ENCODE data around the gene ARSG. TPM values are rescaled to one million over a fixed set of nuclear protein-coding genes. Genes with fewer than 3 reads are reported as not detected.

Gene ARSG
- total and polyA plus RNA-seq, 2 of the 13 experiments (the other 11 are each of a cell fraction or from before 2014, with no cell fraction given), result 3.7 to 15.2 TPM

- TF ChIP-seq GTF3A (CRISPR knock-in tag; conservative IDR thresholded peaks at IDR 0.05) (no peak), MAF1 (CRISPR knock-in tag; IDR thresholded peaks at IDR 0.05; ENCODE audit: borderline replicate concordance) (no peak), MAZ (IDR thresholded peaks at IDR 0.05; ENCODE audit: borderline replicate concordance, low read depth, low read length) (peak; percentile 83), MAZ (CRISPR knock-in tag; IDR thresholded peaks at IDR 0.05; ENCODE audit: low read depth) (peak; percentile 97), KLF12 (CRISPR knock-in tag; IDR thresholded peaks at IDR 0.05; ENCODE audit: borderline replicate concordance) (peak; percentile 92), ZNF850 (CRISPR knock-in tag; conservative IDR thresholded peaks at IDR 0.05) (no peak), ZNF550 (CRISPR knock-in tag; IDR thresholded peaks at IDR 0.05; ENCODE audit: borderline replicate concordance) (no peak), POLR2A (IDR thresholded peaks at IDR 0.05; ENCODE audit: insufficient read depth in 1 of 2, low read depth in 2 of 2, low read length in 2 of 2) (peak; percentile 62 to 82), FOXK1 (CRISPR knock-in tag; IDR thresholded peaks at IDR 0.05; ENCODE audit: borderline replicate concordance, low read depth) (peak; percentile 100), BCLAF1 (IDR thresholded peaks at IDR 0.05) (no peak), ZBTB7B (CRISPR knock-in tag; IDR thresholded peaks at IDR 0.05) (no peak), ARNT (IDR thresholded peaks at IDR 0.05) (no peak), ZNF782 (CRISPR knock-in tag; IDR thresholded peaks at IDR 0.05; ENCODE audit: borderline replicate concordance) (peak; percentile 37; the same call in 1 of the 2 replicates), ZFP37 (CRISPR knock-in tag; IDR thresholded peaks at IDR 0.05; ENCODE audit: borderline replicate concordance) (no peak), ZNF3 (CRISPR knock-in tag; IDR thresholded peaks at IDR 0.05) (no peak), ZKSCAN1 (IDR thresholded peaks at IDR 0.05; ENCODE audit: low read length) (no peak), TOE1 (CRISPR knock-in tag; IDR thresholded peaks at IDR 0.05) (no peak), SP1 (IDR thresholded peaks at IDR 0.05) (peak; percentile 91), SP1 (CRISPR knock-in tag; IDR thresholded peaks at IDR 0.05) (peak; percentile 99), ESRRA (CRISPR knock-in tag; IDR thresholded peaks at IDR 0.05; ENCODE audit: low read depth) (peak; percentile 50; the same call in 1 of the 2 replicates), BRCA1 (CRISPR knock-in tag; IDR thresholded peaks at IDR 0.05) (peak; percentile 48; the same call in 1 of the 2 replicates), ZSCAN29 (CRISPR knock-in tag; conservative IDR thresholded peaks at IDR 0.05) (peak; percentile 69; the same call in 1 of the 2 replicates), ZBTB8A (CRISPR knock-in tag; IDR thresholded peaks at IDR 0.05; ENCODE audit: borderline replicate concordance, low read depth) (no peak), GTF2F1 (IDR thresholded peaks at IDR 0.05; ENCODE audit: low read length) (0 out of 2 replicates have a peak, but pooled peaks have one; percentile 16), HOXD1 (CRISPR knock-in tag; IDR thresholded peaks at IDR 0.05) (no peak), TCF7 (IDR thresholded peaks at IDR 0.05; ENCODE audit: low read depth) (no peak), EEA1 (CRISPR knock-in tag; IDR thresholded peaks at IDR 0.05; ENCODE audit: borderline replicate concordance) (no peak), ZNF678 (CRISPR knock-in tag; IDR thresholded peaks at IDR 0.05) (no peak), ZNF17 (CRISPR knock-in tag; IDR thresholded peaks at IDR 0.05) (no peak), KAT8 (CRISPR knock-in tag; IDR thresholded peaks at IDR 0.05) (peak; percentile 68; the same call in 1 of the 2 replicates)
- TF ChIP-seq, protein P1, sequence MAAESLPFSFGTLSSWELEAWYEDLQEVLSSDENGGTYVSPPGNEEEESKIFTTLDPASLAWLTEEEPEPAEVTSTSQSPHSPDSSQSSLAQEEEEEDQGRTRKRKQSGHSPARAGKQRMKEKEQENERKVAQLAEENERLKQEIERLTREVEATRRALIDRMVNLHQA (CRISPR knock-in tag; IDR thresholded peaks at IDR 0.05), result no peak
These were observed 166.4 kb downstream of the ARSG start (continued) for GRCh38 chr17:68457539-68458259.
